HG03135 (cell line): Measurements from ENCODE around the gene EIF4A3.
"Not testable (repeated sequence)": the region's sequence is repeated elsewhere in the genome, so short reads cannot be mapped to it uniquely, and the experiment has no call there.

Source experiments
- ATAC-seq: cut with Tn5 transposase; IDR thresholded peaks from one replicate; pipeline ENCODE4 v1.9.1; 2021; ENCODE audit warnings: mild to moderate bottlenecking, moderate library complexity; ENCODE audit not compliant: unreplicated experiment

The EIF4A3 gene

GRCh38 chr17:80101946-80102663, 44.8 kb downstream of the EIF4A3 start:
- peak; percentile 19 for ATAC-seq

DNA sequence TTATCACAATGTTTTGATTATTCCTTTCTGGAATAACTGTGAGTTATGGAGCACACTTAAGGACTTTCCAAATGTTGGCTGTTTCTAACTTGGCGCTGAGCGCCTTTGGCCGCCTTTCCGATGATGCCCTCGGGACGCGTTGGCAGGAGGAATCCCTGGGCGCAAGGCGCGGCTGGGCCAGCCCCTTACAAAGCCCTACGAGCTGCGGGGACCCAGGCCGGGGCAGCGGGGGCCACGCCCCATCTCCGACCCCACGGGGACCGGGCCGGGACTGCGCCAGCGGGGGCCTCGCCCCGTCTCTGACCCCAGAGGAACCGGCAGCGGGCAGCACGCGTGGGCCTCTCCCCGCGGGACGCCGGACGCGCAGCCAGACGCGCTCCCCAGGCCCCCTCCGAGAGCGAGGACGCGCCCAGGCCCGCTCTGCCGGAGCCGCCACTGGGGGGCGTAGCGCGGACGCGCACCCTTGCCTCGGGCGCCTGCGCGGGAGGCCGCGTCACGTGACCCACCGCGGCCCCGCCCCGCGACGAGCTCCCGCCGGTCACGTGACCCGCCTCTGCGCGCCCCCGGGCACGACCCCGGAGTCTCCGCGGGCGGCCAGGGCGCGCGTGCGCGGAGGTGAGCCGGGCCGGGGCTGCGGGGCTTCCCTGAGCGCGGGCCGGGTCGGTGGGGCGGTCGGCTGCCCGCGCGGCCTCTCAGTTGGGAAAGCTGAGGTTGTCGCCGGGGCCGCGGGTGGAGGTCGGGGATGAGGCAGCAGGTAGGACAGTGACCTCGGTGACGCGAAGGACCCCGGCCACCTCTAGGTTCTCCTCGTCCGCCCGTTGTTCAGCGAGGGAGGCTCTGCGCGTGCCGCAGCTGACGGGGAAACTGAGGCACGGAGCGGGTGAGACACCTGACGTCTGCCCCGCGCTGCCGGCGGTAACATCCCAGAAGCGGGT, 45.6 kb downstream of the EIF4A3 start, which contains the start of gene GAA:
Gene GAA, plus strand, starts transcription at position 571 of the 935 bp plus-strand sequence. CDS start 3,006 bp downstream, outside the sequence.
- peak; percentile 70 for ATAC-seq

GRCh38 chr17:80100035-80100323, 46.9 kb downstream of the EIF4A3 start:
- no peak for ATAC-seq

DNA sequence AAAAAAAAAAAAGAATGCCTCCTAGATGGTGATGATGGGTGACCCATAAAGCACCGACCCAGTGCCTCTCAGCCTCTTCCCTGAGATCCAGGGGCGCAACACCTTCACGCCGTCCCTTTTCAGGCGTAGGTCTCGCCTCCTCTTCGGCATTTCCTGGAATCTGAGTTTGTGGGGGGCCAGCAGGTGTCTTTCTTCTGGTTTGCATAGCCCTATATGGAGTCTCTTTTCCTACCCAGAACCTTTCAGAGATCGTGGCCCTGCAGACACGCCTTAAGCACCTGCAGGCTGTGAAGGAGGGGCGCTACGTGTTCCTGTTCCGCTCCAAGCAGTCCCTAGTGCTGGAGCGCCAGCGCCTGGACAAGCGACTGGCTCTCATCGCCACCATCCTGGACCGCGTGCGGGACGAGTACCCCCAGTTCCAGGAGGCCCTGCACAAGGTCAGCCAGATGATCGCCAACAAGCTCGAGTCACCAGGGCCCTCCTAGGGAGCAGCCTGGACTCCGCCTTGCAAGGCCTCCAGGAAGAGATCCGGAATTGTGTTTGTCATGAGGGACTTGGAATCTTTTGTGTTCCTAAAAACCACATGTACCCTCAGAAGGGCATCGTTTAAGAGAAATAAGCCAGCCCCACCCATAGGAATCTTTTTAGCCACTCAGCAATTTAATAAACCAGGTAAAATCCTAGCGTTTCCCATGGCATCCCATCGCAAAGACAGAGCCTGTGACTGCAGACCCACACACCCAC, 47.5 kb downstream of the EIF4A3 start:
- no peak for ATAC-seq

DNA sequence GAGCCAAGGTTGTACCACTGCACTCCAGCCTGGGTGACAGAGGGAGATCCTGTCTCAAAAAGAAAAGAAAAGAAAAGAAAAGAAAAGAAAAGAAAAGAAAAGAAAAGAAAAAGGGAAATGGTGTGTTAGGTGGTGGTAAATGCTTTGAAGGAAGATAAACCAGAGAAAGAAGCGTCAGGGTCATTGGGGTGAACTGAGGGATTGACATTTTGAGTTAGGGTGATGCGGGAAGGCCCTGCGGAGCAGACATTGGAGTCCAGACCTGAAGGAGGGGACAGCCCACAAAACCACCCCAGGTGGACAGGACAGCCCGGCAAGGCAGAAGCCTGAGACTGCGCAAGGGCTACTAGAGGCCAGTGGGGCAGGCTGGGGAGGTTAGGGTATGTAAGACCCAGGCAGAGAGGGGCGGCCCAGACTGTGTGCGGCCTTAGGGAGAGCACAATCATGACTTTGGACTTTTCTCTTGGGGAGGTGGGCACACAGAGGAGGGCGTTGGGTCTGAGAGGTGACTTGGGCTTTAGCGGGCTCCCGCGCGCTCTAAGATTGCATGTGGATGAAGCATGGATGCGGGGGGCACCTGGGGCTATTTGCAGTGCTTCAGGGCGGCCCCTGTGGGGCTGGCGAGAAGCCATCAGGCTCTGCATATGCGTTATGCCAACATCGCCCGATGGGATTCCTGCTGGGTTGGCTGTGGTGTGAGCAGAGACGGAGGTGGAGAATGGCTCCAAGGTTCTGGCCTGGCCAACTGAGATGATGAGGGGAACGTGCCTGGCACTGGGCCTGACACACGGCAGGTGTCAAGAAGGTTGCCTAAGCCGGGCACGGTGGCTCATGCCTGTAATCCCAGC, 48.9 kb downstream of the EIF4A3 start:
- no peak for ATAC-seq

- no peak for ATAC-seq
These were observed 49.8 kb downstream of the EIF4A3 start for GRCh38 chr17:80097127-80097621.

GRCh38 chr17:80096561-80097021, 50.3 kb downstream of the EIF4A3 start:
- ATAC-seq = no peak

GRCh38 chr17:80095844-80096475, 51.0 kb downstream of the EIF4A3 start:
- ATAC-seq = no peak

DNA sequence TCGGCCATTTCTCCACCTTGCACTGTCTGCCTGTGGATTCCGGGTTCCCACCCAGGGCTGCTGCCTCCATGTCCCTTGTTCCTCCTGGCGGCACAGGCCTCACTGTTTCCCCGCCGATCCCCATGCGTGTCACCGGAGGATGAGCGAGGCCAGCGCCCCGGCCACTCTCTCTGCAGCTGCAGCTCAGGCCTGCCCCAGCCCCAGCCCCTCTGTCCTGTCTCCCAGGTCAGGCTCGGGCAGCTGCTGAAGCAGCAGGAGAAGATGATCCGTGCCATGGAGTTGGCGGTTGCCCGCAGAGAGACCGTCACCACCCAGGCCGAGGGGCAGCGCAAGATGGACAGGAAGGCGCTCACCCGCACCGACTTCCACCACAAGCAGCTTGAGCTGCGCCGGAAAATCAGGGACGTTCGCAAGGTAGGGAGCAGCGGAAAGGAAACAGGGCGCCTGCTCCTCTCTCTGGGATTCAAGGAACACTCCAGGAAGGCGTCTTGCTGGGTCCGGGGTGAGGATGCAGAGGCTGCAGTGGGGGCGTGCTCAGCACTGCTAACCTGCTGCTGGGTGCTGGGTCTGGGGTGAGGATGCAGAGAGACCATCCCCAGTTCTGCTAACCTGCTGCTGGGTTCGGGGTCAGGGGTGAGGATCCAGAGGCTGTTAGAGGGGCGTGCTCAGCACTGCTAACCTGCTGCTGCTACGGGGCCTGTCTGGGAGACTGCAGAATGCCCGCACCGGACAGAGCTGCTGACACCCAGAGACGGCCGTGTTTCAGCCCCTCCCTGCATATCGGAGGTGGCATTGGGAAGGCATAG, 51.7 kb downstream of the EIF4A3 start:
- ATAC-seq = no peak

- ATAC-seq = no peak
These were observed 54.0 kb downstream of the EIF4A3 start for GRCh38 chr17:80092959-80093358.

- ATAC-seq = no peak
These were observed 55.6 kb downstream of the EIF4A3 start for GRCh38 chr17:80091376-80091775.

GRCh38 chr17:80090164-80090563, 56.8 kb downstream of the EIF4A3 start:
- ATAC-seq = not testable (repeated sequence)

DNA sequence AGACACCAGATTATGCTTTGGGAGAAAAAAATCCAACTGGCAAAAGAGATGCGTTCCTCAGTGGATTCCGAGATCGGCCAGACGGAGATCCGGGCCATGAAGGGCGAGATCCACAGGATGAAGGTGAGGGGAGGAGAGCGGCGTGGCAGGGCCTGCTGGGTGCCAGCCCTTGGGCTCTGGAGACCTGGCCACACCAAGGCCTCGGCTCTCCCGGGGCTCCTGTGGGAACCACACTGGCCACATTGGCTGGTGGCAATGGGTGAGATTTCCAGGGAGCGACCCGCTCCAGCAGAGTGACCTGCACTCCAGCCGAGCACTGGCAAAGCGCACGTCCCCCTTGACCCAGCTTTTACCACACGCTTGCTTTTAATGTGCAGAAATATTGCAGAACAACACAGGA, 57.2 kb downstream of the EIF4A3 start:
- no peak for ATAC-seq

DNA sequence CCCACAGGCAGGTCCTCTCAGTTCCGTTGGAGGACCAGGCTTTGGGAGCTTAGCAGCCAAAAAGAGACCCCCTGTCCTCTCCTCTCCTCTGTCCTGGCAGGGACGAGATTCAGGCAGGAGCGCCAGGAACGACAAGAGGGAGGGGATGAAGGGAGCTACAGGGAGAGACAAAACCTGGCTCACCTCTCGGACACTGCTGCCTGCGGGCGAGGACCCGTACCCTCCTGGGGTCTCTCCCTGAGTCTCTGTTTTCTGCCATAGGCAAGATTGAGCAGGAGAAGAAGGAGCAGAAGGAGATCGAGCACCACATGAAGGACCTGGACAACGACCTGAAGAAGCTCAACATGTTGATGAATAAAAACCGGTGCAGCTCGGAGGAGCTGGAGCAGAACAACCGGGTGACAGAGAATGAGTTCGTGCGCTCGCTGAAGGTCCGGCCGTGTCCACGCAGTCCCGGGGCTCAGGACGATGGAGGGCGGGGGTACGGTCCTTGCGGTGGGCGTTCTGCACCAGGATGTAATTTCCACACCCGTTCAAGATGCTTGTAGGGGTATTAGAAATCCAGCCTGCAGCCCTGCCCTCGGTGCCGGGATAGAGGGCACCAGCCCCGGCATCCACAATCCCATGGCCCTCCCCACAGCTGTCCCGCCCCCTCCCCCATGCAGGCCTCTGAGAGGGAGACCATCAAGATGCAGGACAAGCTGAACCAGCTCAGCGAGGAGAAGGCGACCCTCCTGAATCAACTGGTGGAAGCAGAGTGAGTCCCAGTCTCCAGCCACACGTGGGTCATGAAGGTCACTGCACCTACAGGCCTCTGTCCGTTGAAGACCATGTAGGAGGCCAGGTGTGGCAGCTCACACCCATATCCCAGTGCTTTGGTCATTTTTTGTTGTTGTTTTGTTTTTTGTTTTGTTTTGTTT, 59.3 kb downstream of the EIF4A3 start:
- no peak for ATAC-seq

DNA sequence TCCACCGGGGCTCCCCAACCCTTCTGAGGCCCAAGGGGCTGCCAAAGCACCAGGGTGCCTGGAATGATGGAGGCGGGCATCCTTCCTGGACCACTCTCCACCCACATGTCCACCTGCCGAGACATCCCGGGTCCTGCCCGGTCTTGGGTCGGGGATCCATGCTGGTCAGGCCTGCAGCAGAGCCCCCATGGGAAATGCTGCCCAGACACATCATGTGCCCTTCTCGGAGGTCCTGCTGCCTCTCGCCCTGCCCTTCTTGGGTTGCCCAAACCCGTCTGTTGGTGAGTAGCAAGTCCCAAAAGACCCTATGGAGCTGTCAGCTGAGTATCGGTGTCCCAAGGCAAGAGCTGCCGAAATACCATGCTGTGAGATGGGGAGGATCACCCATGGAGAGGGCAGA, 60.3 kb downstream of the EIF4A3 start:
- no peak for ATAC-seq

DNA sequence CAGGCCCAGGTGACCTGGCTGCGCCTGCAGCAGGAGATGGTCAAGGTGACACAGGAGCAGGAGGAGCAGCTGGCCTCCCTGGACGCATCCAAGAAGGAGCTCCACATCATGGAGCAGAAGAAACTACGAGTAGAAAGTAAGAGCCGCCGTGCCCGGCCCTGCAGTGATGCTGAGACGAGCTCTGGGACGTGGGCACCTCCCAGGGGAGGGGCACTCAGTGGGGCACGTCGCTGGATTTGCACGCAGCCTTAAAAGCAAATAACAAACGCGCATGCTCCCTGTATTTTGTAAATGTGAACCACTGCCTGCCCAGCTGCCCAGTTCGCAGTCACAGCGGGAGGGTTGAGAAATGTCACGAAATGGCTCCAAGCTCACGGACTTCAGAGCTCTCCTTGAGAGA, 60.8 kb downstream of the EIF4A3 start:
- ATAC-seq = no peak

GRCh38 chr17:80084773-80085172, 62.2 kb downstream of the EIF4A3 start:
- ATAC-seq = no peak
